ENCODE data around the gene DDX31.

- no peak for TF ChIP-seq CTCF (conservative IDR thresholded peaks at IDR 0.05)
- TF ChIP-seq EZH2 (IDR thresholded peaks at IDR 0.05; ENCODE audit: low read depth) = no peak
Observed at GRCh38 chr9:132615774-132616173, 54.0 kb downstream of the DDX31 start.

Data from PC-9 (cell line).